ENCODE data around the gene KLHDC10.
A peak's percentile ranks its signal among the peaks of the same experiment; 100 is the strongest.
"Not testable (repeated sequence)": the region's sequence is repeated elsewhere in the genome, so short reads cannot be mapped to it uniquely, and the experiment has no call there.

Gene KLHDC10

GRCh38 chr7:130079846-130080394 lies 9.6 kb downstream of the KLHDC10 start:
- DNase-seq (ENCODE audit: low read depth), result no peak

- DNase-seq (ENCODE audit: low read depth), result not testable (repeated sequence)
Observed at GRCh38 chr7:130083497-130083896, 13.2 kb downstream of the KLHDC10 start.

- peak; percentile 57 for DNase-seq (ENCODE audit: low read depth)
Observed at GRCh38 chr7:130084037-130084875, 13.9 kb downstream of the KLHDC10 start.

- not testable (repeated sequence) for DNase-seq (ENCODE audit: low read depth)
Observed at GRCh38 chr7:130085235-130085634, 14.9 kb downstream of the KLHDC10 start.

- no peak for DNase-seq (ENCODE audit: low read depth)
Observed at GRCh38 chr7:130086938-130087337, 16.6 kb downstream of the KLHDC10 start.

GRCh38 chr7:130087364-130087763 lies 17.0 kb downstream of the KLHDC10 start:
- DNase-seq (ENCODE audit: low read depth), result peak; percentile 42

- no peak for DNase-seq (ENCODE audit: low read depth)
Observed at GRCh38 chr7:130090745-130091532, 20.6 kb downstream of the KLHDC10 start.

- DNase-seq (ENCODE audit: low read depth), result no peak
Observed at GRCh38 chr7:130091999-130092398, 21.7 kb downstream of the KLHDC10 start.

GRCh38 chr7:130092598-130092997 lies 22.3 kb downstream of the KLHDC10 start:
- no peak for DNase-seq (ENCODE audit: low read depth)

GRCh38 chr7:130095812-130096211 lies 25.5 kb downstream of the KLHDC10 start:
- peak; percentile 80 for DNase-seq (ENCODE audit: low read depth)

GRCh38 chr7:130096243-130096827 lies 26.0 kb downstream of the KLHDC10 start:
- no peak for DNase-seq (ENCODE audit: low read depth)

GRCh38 chr7:130099331-130099730 lies 29.0 kb downstream of the KLHDC10 start:
- DNase-seq (ENCODE audit: low read depth), result no peak

- no peak for DNase-seq (ENCODE audit: low read depth)
Observed at GRCh38 chr7:130102588-130102987, 32.3 kb downstream of the KLHDC10 start.

GRCh38 chr7:130107949-130108674 lies 37.8 kb downstream of the KLHDC10 start:
- DNase-seq (ENCODE audit: low read depth), result no peak

GRCh38 chr7:130108809-130109208 lies 38.5 kb downstream of the KLHDC10 start:
- DNase-seq (ENCODE audit: low read depth), result no peak

- no peak for DNase-seq (ENCODE audit: low read depth)
Observed at GRCh38 chr7:130112093-130112492, 41.8 kb downstream of the KLHDC10 start.

GRCh38 chr7:130112662-130113425 lies 42.5 kb downstream of the KLHDC10 start:
- DNase-seq (ENCODE audit: low read depth), result no peak

- DNase-seq (ENCODE audit: low read depth), result not testable (repeated sequence)
Observed at GRCh38 chr7:130113426-130113805, 43.1 kb downstream of the KLHDC10 start.

GRCh38 chr7:130113887-130114286 lies 43.6 kb downstream of the KLHDC10 start:
- no peak for DNase-seq (ENCODE audit: low read depth)

GRCh38 chr7:130114374-130114773 lies 44.0 kb downstream of the KLHDC10 start:
- DNase-seq (ENCODE audit: low read depth), result no peak

- DNase-seq (ENCODE audit: low read depth), result no peak
Observed at GRCh38 chr7:130114776-130115175, 44.4 kb downstream of the KLHDC10 start.

Data from amniotic epithelial cell (primary cell).